ENCODE results near the gene MYOG.

MYOG gene

GRCh38 chr1:203117611-203118575, 32.1 kb upstream of the MYOG start:
- peak; percentile 20 for DNase-seq

- DNase-seq, result peak; percentile 92
These were observed 30.4 kb upstream of the MYOG start for GRCh38 chr1:203116091-203116820.

DNA sequence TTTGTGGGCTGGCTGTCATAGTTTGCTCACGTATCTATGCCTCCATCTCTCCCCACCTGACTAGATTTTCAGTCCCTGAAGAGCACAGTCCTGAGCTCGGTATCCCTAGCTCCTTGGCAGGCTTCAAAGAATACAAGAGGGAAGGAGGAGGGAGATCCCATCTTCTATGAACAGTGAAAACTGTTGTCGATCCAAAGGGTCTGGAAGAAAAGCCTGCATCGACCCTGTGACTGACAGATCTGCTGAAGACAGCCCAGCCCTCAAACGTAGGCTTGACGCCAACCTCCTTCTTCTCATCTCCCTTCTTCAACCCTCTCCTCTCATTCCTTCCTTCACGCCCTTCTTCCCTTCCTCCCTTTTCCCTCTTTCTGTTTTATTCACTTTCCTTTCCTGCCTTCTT, 28.4 kb upstream of the MYOG start:
- DNase-seq, result no peak

DNA sequence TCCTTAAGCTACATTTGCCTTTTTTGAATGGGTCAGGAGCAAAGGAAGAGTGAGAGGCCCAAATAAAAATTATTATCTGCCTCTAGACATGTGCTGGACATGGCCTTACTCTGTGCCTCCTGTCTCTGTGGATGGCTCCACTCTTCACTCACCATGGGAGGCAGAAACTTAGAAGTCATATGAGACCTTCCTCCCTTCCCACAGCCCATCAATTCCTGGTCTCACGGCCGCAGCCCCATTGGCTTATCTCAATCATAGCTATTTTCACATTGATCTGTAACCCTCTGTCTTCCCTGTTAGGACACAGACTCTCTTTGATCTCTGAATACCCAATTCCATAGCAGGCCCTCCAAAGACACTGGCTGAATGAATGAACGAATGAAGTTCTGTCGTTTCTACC, 27.5 kb upstream of the MYOG start:
- DNase-seq, result no peak

DNA sequence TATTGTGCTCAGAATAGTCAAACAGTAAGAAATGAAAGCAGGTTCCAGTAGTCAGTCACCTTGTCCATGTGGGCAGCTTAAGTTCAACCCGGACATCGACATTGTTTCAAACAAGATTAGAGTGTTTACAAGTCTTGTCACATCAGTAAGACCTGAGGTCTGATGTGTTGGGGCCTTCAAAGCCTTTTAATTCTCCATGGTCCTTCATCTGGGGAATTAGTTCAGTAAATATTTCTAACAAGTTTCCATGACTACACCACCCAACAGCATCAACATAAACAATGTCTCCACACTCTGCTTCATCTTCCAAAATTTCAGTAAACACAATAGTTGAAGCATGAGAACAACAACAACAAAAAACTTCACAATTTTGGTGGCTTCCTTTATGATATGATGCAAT, 26.7 kb upstream of the MYOG start:
- DNase-seq, result no peak

DNA sequence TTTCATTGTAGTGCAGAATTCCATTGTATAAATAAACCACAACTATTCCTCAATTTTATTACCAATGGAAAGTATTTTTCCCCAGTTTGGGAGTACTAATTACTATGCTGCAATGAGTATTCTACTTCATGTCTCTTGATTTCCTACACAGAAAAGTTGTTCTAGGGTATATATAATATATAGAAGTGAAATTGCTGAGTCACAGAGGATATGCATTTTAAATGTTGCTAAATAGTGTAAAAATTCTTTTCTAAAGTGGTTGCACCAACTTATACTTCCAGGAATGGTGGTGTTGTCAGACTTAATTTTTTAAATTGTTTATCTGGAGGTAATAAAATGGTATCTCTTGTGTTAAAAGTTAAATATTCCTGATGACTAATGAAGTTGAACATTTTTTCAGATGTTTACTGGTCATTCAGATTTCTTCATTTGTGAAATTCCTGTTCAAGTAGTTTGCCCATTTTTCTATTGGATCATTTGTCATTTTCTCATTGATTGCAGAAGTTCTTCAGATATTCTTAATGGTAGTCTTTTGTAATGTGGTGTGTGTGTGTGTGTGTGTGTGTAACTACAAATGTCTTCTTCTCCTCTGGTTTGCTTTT, 19.1 kb upstream of the MYOG start:
- no peak for DNase-seq

- no peak for DNase-seq
These were observed 18.1 kb upstream of the MYOG start for GRCh38 chr1:203103829-203104495.

DNA sequence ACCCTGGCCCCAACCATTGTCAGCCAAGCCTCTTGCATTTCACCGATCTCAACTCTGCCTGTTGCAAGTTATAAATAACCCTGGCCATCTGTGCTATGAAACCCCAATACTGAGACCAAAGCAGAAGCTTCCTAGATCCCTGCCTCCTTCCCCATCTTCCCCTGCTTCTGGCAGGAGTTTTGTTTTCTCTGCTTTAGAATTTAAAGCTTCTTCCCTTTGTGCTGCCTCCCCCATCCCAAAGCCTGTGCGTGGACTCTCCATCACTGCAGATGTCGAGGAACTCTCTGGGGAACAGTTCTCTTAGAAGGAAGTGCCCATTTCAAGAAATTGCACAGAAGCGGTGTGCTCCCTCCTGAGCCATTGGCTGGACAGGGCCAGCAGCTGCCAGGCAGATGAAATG, 17.4 kb upstream of the MYOG start:
- DNase-seq, result peak; percentile 56

DNA sequence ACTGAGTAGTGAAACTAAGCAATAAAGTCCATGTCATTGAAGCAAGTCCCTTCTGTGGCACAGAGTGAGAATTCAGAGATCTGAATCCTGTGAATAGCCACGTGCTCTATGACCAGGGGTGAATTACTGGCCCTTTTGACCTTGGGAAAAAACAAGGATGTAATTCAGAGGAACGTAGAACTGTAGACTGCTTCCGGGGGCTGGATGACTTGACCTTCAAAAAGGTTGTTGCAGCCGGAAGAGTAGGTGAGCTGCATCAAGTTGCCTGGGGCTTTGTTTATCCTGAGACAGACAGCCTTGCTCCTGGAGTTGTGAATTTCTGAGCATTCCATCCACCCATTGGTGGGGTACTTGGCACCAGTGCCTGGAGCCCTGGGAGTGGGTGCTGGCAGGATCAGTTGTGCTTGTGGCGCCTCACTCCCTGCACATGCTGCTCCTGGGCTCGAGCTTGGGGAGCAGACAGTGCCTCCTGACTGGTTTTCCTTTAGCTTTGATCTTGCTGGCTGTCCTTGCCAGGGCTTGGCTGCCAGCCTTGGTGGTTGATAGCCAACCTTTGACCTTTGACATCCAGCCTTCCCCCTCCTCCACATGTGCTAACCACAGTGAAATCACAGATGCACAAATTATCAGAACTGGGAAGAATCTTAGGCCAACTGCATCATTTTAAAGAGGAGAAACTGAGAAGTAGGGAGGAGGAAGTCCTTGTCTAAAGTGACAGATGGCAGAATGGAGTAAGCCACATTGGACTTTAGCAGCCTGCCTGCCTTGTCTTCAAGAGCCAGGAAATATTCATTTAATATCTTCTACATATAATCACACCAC, 16.2 kb upstream of the MYOG start:
- peak; percentile 59 for DNase-seq

DNA sequence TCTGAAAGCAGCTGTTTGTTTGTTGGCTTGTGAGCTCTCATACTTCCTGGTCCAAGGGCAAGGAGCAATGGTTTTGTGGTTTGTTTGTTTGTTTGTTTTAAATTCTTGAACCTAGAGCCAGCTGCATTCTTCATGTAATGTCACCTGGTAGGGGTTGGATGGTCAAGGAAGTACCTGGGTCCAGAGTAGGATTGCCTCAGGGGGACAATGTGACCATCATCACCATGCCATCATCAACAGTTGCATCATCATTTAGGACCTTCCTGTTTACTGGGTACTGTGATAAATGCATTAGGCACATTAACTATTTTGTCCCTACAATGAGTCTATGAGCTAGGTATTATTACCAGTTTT, 14.7 kb upstream of the MYOG start:
- DNase-seq, result no peak

GRCh38 chr1:203099805-203100515, 14.1 kb upstream of the MYOG start:
- DNase-seq, result no peak

DNA sequence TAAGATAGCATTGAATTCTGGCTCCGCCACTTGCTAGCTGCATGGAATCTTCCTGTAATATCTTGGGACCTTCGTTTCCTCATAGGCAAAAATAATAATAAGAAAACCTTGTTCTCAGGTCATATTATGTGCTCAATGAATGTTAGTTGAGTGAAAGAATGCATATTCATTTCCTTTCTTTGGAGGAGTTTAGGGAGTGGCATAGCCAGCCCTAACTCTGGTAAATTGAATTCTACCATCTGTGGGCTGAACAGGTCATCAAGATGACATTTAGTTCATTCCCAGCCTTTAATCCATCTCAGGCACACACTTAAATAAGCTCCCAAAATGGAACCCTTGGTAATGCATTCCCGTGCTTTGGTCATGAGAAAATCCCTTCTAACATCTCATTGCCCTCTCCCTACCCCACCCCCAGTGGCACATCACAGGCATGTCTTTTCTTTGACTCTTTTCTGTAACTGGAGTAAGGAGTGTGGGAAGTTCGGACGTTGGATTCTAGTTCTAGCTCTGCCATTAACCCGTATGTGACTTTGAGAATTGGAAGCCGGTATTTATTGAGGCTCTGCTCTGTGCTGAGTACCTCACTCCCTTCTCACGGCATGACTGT, 13.2 kb upstream of the MYOG start:
- no peak for DNase-seq

GRCh38 chr1:203098445-203098844, 12.6 kb upstream of the MYOG start:
- no peak for DNase-seq

DNA sequence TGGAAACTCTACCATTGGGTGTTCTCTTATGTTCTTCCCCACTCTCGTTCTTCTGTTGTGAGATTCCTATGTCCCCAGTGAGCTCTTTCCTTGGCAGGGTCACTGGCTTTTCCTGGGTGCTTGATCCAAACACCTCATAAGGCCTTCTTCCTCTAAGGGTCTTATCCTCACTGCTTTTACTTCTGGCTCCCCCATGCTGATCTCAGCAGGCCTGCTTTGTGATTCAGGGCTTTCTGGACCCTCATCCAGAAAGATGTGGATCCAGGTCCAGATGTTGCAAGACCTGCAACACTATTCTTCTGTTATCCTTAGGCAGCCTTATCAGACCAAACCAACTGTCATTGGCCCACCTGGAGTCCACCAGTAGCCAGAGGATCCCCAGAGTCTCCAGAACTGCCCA, 11.2 kb upstream of the MYOG start:
- no peak for DNase-seq

GRCh38 chr1:203096566-203096965, 10.8 kb upstream of the MYOG start:
- no peak for DNase-seq

DNA sequence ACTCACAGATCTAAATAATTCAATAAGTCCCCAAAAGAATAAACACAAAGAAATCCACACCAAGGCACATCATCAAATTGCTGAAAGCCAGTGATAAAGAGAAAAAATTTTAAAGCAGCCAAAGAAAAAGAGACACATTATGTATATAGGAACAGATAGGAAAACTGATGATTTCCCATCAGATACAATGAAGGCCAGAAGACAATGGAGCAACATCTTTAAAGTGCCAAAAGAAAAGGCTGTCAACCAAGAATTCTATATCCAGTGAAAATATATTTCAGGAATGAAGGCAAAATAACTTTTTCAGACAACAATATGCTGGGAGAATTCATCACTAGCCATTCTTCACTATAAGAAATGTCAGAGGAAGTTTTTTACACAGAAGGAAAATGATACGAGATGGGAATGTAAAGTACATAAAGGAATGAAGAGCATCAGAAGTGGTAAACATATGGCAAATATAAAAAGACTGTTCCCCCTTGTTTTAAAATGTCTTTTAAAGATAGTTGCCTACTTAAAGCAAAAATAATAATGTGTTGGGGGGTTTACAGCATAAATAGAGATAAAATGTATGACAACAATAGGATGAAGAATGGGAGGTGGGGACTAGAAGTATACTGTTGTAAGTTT, 9.4 kb upstream of the MYOG start:
- DNase-seq, result no peak

DNA sequence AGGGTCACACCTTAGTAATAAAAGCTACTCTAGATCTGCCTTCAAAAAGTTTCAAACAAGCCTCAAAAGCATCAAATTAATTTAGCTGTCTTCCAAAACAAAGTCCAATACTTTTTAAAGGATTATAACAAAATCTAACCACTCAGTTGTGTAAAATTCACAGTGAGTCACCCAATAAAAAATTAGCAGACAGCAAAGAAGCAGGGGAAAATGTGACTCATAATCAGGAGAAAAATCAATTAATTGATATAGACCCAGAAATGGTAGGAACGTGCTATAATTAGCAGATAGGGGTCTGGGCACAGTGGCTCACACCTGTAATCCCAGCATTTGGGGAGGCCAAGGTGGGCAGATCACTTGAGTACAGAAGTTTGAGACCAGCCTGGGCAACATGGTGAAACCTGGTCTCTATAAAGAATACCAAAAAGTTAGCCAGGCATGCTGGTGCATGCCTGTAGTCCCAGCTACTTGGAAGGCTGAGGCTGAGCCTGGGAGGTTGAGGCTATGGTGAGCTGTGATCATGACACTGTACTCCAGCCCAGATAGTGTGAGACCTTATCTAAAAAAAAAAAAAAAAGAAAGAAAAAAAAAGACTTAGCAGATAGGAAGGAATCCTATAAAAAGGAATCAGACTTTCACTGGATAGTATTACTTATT, 8.1 kb upstream of the MYOG start:
- no peak for DNase-seq

DNA sequence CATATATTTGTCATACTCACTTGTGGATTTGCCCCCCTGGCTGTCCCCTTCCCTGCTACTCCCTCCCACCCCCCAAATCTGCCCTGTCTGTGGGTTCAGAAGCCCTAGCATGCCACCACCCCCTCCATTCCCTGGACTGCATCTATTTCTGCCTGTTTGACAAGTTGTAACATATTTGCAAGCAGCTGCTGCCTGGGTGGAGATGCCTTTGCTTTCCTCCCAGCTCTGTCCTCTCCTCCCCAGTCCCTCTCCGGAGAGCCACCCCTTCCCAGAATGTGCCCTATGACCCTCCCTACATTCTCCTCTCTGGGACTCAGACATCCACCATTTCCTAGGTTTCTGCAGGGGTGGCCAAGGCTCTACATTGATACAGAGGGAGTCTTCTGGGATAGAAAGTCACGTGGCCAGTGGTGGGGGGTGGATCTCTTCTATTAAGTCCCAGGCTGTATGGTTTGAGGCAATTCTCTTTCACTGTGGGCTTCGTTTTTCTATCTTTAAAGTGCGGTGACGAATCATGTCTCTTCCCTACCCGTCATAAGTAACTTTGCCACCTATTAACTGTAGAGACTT, 6.0 kb upstream of the MYOG start:
- no peak for DNase-seq

DNA sequence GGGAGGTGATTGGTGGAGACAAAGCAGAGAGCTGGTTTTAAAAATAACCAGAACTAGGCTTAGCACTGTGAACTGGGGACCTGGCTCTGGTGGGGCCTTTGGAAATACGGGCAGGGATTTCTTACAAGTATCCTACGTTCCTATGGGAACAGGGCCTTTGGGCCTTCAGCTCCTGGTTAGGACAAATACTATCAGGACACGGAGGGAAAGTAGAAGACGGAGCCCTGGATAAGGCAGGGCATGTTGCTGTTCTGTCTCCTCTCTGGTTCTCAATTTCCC, 5.3 kb upstream of the MYOG start:
- DNase-seq, result no peak
